ACC112 (cell line): Measurements from ENCODE around the gene WNT7A.

ENCODE experiments used
- H2AFZ ChIP-seq: fragments of 200-600 bp; sonication (generic); one replicate; pipeline ENCODE4 v1.6.0; 2017; ENCODE audit warnings: antibody characterized with exemption, low read length; ENCODE audit not compliant: unreplicated experiment
- H3K27ac ChIP-seq: fragments of 200-600 bp; sonication (generic); 2 replicates; pipeline ENCODE4 v1.5.1; 2014; ENCODE audit warnings: low read depth, mild to moderate bottlenecking, antibody characterized with exemption, low read length, moderate library complexity
- H3K27me3 ChIP-seq: fragments of 200-600 bp; sonication (generic); 2 replicates; pipeline ENCODE4 v1.6.1; 2014; ENCODE audit warnings: mild to moderate bottlenecking, antibody characterized with exemption, low read length, moderate library complexity, mixed read lengths; ENCODE audit not compliant: insufficient read depth
- H3K36me3 ChIP-seq: fragments of 200-600 bp; sonication (generic); 2 replicates; pipeline ENCODE4 v1.6.1; 2016; ENCODE audit warnings: mild to moderate bottlenecking, antibody characterized with exemption, low read length, moderate library complexity, mixed read lengths; ENCODE audit not compliant: insufficient read depth
- H3K4me1 ChIP-seq: fragments of 200-600 bp; sonication (generic); one replicate; pipeline ENCODE4 v1.6.1; 2016; ENCODE audit warnings: low read length, mixed read lengths; ENCODE audit not compliant: insufficient read depth, unreplicated experiment, control insufficient read depth
- H3K4me3 ChIP-seq: fragments of 200-600 bp; sonication (generic); 2 replicates; pipeline ENCODE4 v1.5.1; 2014; ENCODE audit warnings: mild to moderate bottlenecking, low read depth, low read length
- H3K79me2 ChIP-seq: fragments of 200-600 bp; sonication (generic); one replicate; pipeline ENCODE4 v1.6.0; 2016; ENCODE audit warnings: low read length; ENCODE audit not compliant: control insufficient read depth, unreplicated experiment, insufficient read depth

WNT7A gene

GRCh38 chr3:13883681-13884080 is 3.8 kb upstream of the WNT7A start:
- Histone ChIP-seq H3K27me3 (peaks cover 81% of the 10 kb centered on the region), H3K27ac (no peak overlapping the region), H2AFZ (no peak overlapping the region)

GRCh38 chr3:13882876-13883275 is 3.0 kb upstream of the WNT7A start:
- Histone ChIP-seq H3K4me3 (no peak overlapping the region), H3K27me3 (peaks cover 88% of the 10 kb centered on the region), H3K79me2 (no peaks in the 10 kb centered on the region), H3K36me3 (no peaks in the 10 kb centered on the region), H2AFZ (no peak overlapping the region), H3K4me1 (no peaks in the 10 kb centered on the region), H3K27ac (no peak overlapping the region)

More at GRCh38 chr3:13883681-13884080, 3.8 kb upstream of the WNT7A start:
- Histone ChIP-seq H3K4me1 (no peaks in the 10 kb centered on the region), H3K36me3 (no peaks in the 10 kb centered on the region), H3K4me3 (no peak overlapping the region), H3K79me2 (no peaks in the 10 kb centered on the region)

DNA sequence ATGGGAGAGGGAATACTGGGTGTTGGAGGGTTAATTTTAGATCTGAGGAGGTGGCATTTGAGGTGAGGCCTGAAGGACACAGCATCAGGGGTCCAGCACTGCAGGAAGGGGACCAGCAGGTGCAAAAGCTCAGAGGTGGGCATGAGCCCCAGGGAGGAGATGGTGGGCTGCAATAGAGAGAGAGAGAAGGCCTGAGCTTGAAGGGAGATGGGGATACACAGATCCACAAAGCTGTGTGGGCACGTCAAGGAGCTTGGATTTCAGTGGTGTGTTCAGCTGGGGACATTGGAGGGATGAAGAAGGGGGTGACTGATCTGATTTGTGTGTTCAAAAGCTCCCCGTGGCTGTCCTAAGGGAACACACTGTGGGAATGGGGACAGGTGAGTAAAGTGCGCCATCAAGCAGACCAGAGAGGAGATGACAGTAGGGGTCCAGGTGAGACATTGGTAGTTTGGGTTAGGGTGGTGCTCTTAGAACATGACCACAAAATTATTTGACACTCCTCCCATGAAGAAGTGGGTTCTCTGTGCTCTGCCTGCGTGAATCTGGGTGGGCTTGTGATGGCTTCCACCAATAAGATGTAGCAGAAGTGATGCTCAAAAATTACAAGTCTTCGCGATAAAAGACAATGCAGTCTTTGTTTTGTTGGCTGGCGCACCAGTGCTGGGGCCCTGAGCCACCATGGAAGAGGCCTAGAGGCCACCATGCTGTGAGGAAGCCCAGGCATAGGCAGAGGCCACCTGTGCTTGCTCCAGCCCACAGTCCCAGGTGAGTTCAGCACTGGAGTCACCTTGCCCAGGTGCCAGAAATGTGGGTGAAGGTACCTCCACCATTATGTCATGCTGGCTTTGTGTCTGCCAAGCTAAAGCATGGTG is 1.9 kb upstream of the WNT7A start:
- Histone ChIP-seq H3K4me3 (no peak overlapping the region), H3K27ac (no peak overlapping the region), H3K79me2 (no peaks in the 10 kb centered on the region), H3K4me1 (no peaks in the 10 kb centered on the region), H3K27me3 (peaks cover 88% of the 10 kb centered on the region), H2AFZ (no peak overlapping the region), H3K36me3 (no peaks in the 10 kb centered on the region)

DNA sequence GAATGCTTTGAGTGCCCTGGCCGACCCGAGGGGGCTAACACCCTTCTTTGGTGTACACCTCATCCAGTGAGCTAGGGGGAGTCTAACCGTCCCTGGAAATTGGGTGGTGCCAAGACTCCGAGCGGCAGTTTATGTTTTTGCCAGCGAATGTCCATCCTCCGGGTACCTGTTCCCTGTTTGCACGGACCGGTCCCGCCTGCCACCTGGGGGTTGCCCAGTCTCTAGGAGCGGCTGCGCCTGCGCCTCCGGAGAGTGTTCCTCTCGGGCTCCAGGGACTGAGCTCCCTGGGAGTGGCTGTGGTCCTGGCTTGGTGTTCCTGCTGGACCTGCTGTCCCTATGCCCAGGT is 913 bp upstream of the WNT7A start:
- Histone ChIP-seq H2AFZ (no peak overlapping the region), H3K4me3 (no peak overlapping the region), H3K36me3 (no peaks in the 10 kb centered on the region), H3K27me3 (peaks cover 93% of the 10 kb centered on the region), H3K79me2 (no peaks in the 10 kb centered on the region), H3K27ac (no peak overlapping the region), H3K4me1 (no peaks in the 10 kb centered on the region)

GRCh38 chr3:13879102-13879945 is 547 bp downstream of the WNT7A start:
- H3K79me2 ChIP-seq: no peaks in the 10 kb centered on the region
- peaks cover 97% of the 10 kb centered on the region for H3K27me3 ChIP-seq
- H2AFZ ChIP-seq: no peak overlapping the region
- no peaks in the 10 kb centered on the region for H3K36me3 ChIP-seq
- H3K27ac ChIP-seq: no peak overlapping the region
- H3K4me3 ChIP-seq: no peak overlapping the region
- H3K4me1 ChIP-seq: no peaks in the 10 kb centered on the region

DNA sequence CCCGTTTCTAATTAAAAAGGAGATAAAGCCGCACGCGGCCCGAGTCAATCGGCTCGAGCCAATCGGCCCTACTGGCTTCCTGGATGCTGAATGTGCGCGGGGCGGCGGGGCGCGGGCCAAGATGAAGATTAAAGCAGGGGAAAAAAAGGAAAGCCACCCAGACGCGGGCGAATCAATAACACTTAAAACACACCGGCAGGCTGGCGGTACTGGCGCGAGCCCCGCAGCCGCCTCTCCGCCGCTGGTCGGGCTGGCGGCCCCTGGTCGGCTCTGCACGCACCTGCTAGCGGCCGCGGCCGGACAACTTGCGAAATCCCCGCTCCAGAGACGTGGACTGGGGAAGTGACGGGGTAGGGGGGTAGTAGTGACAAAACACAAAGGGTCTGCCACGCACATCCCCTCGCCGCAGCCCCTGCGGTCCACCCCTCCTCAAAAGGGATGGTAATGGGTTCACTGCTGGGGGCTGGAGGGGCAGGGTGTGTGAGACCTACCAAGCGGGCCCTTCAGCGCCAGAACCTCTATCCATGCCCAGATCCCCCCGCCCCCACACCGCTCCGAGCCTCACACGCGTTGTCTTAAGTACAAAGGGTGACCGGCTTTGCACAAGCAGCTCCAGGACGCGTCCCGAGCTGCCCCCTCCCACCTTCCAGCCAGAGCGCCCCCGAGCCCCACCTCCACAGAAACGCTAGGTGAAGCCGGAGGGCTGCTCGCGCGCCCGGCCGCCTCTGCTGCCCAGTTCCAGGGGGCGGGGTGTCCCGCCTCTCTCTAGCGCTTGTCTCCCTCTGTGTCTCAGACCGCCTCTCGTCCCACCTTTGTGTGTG is 1.4 kb downstream of the WNT7A start:
- no peaks in the 10 kb centered on the region for H3K4me1 ChIP-seq
- H3K36me3 ChIP-seq: no peaks in the 10 kb centered on the region
- no peaks in the 10 kb centered on the region for H3K79me2 ChIP-seq
- H2AFZ ChIP-seq: no peak overlapping the region
- H3K27ac ChIP-seq: no peak overlapping the region
- peak overlapping the region; percentile 29; the same call in 1 of the 2 replicates for H3K4me3 ChIP-seq
- H3K27me3 ChIP-seq: peaks cover 94% of the 10 kb centered on the region

- Histone ChIP-seq H3K4me1 (no peaks in the 10 kb centered on the region), H3K27me3 (peaks cover 93% of the 10 kb centered on the region), H2AFZ (no peak overlapping the region), H3K4me3 (no peak overlapping the region), H3K27ac (no peak overlapping the region), H3K79me2 (no peaks in the 10 kb centered on the region), H3K36me3 (no peaks in the 10 kb centered on the region)
These were observed 2.0 kb downstream of the WNT7A start for GRCh38 chr3:13877911-13878280.

GRCh38 chr3:13876451-13877100 is 3.3 kb downstream of the WNT7A start:
- H3K27me3 ChIP-seq: peaks cover 83% of the 10 kb centered on the region
- H3K36me3 ChIP-seq: no peaks in the 10 kb centered on the region
- no peaks in the 10 kb centered on the region for H3K4me1 ChIP-seq
- H3K4me3 ChIP-seq: no peak overlapping the region
- no peaks in the 10 kb centered on the region for H3K79me2 ChIP-seq
- no peak overlapping the region for H2AFZ ChIP-seq
- H3K27ac ChIP-seq: no peak overlapping the region

GRCh38 chr3:13874891-13875290 is 5.0 kb downstream of the WNT7A start:
- H3K27me3 ChIP-seq: peaks cover 74% of the 10 kb centered on the region

GRCh38 chr3:13873818-13874217 is 6.1 kb downstream of the WNT7A start:
- peaks cover 64% of the 10 kb centered on the region for H3K27me3 ChIP-seq
- H3K36me3 ChIP-seq: no peaks in the 10 kb centered on the region
- H3K4me3 ChIP-seq: no peak overlapping the region
- H3K4me1 ChIP-seq: no peaks in the 10 kb centered on the region
- H3K27ac ChIP-seq: no peak overlapping the region
- no peaks in the 10 kb centered on the region for H3K79me2 ChIP-seq
- H2AFZ ChIP-seq: no peak overlapping the region

More at GRCh38 chr3:13874891-13875290, 5.0 kb downstream of the WNT7A start:
- Histone ChIP-seq H3K79me2 (no peaks in the 10 kb centered on the region), H3K4me1 (no peaks in the 10 kb centered on the region), H3K36me3 (no peaks in the 10 kb centered on the region), H3K27ac (no peak overlapping the region), H3K4me3 (no peak overlapping the region), H2AFZ (no peak overlapping the region)
